B cell (primary cell): ENCODE measurements around the gene QRFP. TPM values are rescaled to one million over a fixed set of nuclear protein-coding genes. Genes with fewer than 3 reads are reported as not detected.

ENCODE experiments used
- ATAC-seq: fragments of 200-7000 bp; cut with Tn5 transposase; one replicate; pipeline ENCODE4 v1.10.0; 2021; ENCODE audit warnings: low read depth, mild to moderate bottlenecking, moderate number of reproducible peaks, moderate library complexity
- CTCF ChIA-PET: fragments of 350-600 bp; sonication (Branson Sonifier 250); formaldehyde crosslinking; loops from one replicate; lab custom pipeline; 2021; ENCODE audit warnings: antibody characterized with exemption, inconsistent platforms; lab: Charles Lee
- POLR2A ChIA-PET: fragments of 350-600 bp; sonication (Branson Sonifier 250); formaldehyde crosslinking; loops from one replicate; lab custom pipeline; 2021; ENCODE audit warnings: antibody characterized with exemption; lab: Charles Lee
- DNase-seq: peaks from one replicate; pipeline ENCODE4 v3.0.0; 2013
- H2AFZ ChIP-seq: 2 replicates; pipeline ENCODE4 v1.6.1; 2012; ENCODE audit warnings: mild to moderate bottlenecking, low read depth, low read length; ENCODE audit not compliant: insufficient read depth, poor library complexity, severe bottlenecking
- H3K27ac ChIP-seq, 2 donors: 1 replicate in 1 of 2; 2 replicates in 1 of 2; pipeline ENCODE4 v1.5.1; 2012 to 2013; ENCODE audit warnings: low read length in 2 of 2, mild to moderate bottlenecking in 2 of 2, moderate library complexity in 1 of 2
- H3K27me3 ChIP-seq, 4 experiments: fragments of 200-600 bp in 1 of 4; sonication (generic) in 1 of 4; replicated peaks in 1 of 4; 1 replicate in 2 of 4; 2 replicates in 2 of 4; pipeline versions ENCODE4 v1.6.1 to v1.7.0; 2013 to 2016; ENCODE audit warnings: low read length in 3 of 4, mild to moderate bottlenecking in 2 of 4, mixed read lengths in 1 of 4, moderate library complexity in 1 of 4; ENCODE audit not compliant: insufficient read depth in 4 of 4, control insufficient read depth in 3 of 4; ENCODE audit errors: control extremely low read depth in 1 of 4
- H3K36me3 ChIP-seq, 2 experiments: replicated peaks in 1 of 2; 1 replicate in 1 of 2; 2 replicates in 1 of 2; pipeline versions ENCODE4 v1.6.1 to v1.7.1; 2013; ENCODE audit warnings: low read length in 1 of 2; ENCODE audit not compliant: insufficient read depth in 2 of 2, control insufficient read depth in 1 of 2; ENCODE audit errors: control extremely low read depth in 1 of 2, extremely low read depth in 1 of 2
- H3K4me1 ChIP-seq, 2 donors: fragments of 200-600 bp in 1 of 2; sonication (generic) in 1 of 2; 1 replicate in 1 of 2; 2 replicates in 1 of 2; pipeline versions ENCODE4 v1.5.1 to v1.6.1; 2013 to 2017; ENCODE audit warnings: low read length in 2 of 2; ENCODE audit not compliant: control insufficient read depth in 2 of 2, insufficient read depth in 2 of 2
- H3K4me2 ChIP-seq: replicated peaks from 2 replicates; pipeline ENCODE3; 2012; ENCODE audit warnings: mild to moderate bottlenecking, low read depth, low read length; ENCODE audit not compliant: poor library complexity, severe bottlenecking
- H3K4me3 ChIP-seq, 5 experiments: fragments of 200-600 bp in 1 of 5; sonication (generic) in 1 of 5; 1 replicate in 3 of 5; 2 replicates in 2 of 5; pipeline versions ENCODE4 v1.5.1 to v1.7.0; 2011 to 2016; ENCODE audit warnings: low read length in 4 of 5, mild to moderate bottlenecking in 4 of 5, low read depth in 2 of 5, control low read depth in 1 of 5, moderate library complexity in 1 of 5; ENCODE audit not compliant: insufficient read depth in 1 of 5; ENCODE audit errors: control extremely low read depth in 1 of 5, extremely low read depth in 1 of 5
- H3K79me2 ChIP-seq: fragments of 200-600 bp; sonication (generic); one replicate; pipeline ENCODE4 v1.6.0; 2016; ENCODE audit warnings: low read length; ENCODE audit not compliant: control insufficient read depth, insufficient read depth
- H3K9ac ChIP-seq: fragments of 200-600 bp; sonication (generic); 2 replicates; pipeline ENCODE4 v1.6.1; 2017; ENCODE audit warnings: mild to moderate bottlenecking, low read length, moderate library complexity
- H3K9me3 ChIP-seq, 3 donors: one replicate each; pipeline versions ENCODE4 v1.6.1 to v1.7.1; 2013; ENCODE audit warnings: low read length in 2 of 3; ENCODE audit not compliant: control insufficient read depth in 2 of 3, insufficient read depth in 1 of 3; ENCODE audit errors: control extremely low read depth in 1 of 3
- H4K20me1 ChIP-seq: 2 replicates; pipeline ENCODE4 v1.6.0; 2012; ENCODE audit warnings: mild to moderate bottlenecking, low read length; ENCODE audit not compliant: insufficient read depth, control insufficient read depth, poor library complexity, severe bottlenecking
- H3K27ac Mint-ChIP-seq: one replicate; pipeline ENCODE4 v1.8.0; 2021; ENCODE audit warnings: mixed read lengths
- H3K27me3 Mint-ChIP-seq: one replicate; pipeline ENCODE4 v1.8.0; 2021; ENCODE audit warnings: mixed read lengths
- H3K4me1 Mint-ChIP-seq: one replicate; pipeline ENCODE4 v1.8.0; 2021; ENCODE audit warnings: mixed read lengths
- H3K4me3 Mint-ChIP-seq: one replicate; pipeline ENCODE4 v1.8.0; 2021; ENCODE audit warnings: mixed read lengths
- H3K9me3 Mint-ChIP-seq: one replicate; pipeline ENCODE4 v1.8.0; 2022; ENCODE audit warnings: mixed read lengths; ENCODE audit not compliant: insufficient read depth
- CTCF ChIP-seq: fragments of 200-600 bp; IDR thresholded peaks from one replicate; pipeline ENCODE4 v1.8.0; 2022; ENCODE audit warnings: antibody characterized with exemption, mild to moderate bottlenecking
- EZH2 ChIP-seq: IDR thresholded peaks from 2 replicates; pipeline ENCODE4 v1.6.1; 2012; ENCODE audit warnings: borderline replicate concordance, low read depth, mild to moderate bottlenecking, moderate library complexity, low read length; ENCODE audit not compliant: insufficient read depth, poor library complexity, severe bottlenecking
- WGBS: methylation state at CpG from one replicate; pipeline ENCODE4 v1.1.5; 2013; ENCODE audit warnings: missing lambda C conversion rate; ENCODE audit not compliant: insufficient coverage; 5-methylcytosine and 5-hydroxymethylcytosine counted together
- intact Hi-C: fragments of 100-400 bp; cut with micrococcal nuclease; formaldehyde crosslinking; loops from one replicate; pipeline ENCODE4 v1.10.0; 2022
- polyA plus RNA-seq: library from polyadenylated mRNA; depleted of rRNA; stranded (reverse); fragments of >200 nt; gene quantifications from 2 replicates; pipeline ENCODE4 v1.2.3, GENCODE V29; 2012
- total RNA-seq, 2 donors: library from RNA; stranded (reverse); fragments of 120-200 nt in 1 of 2; gene quantifications; 1 replicate in 1 of 2; 2 replicates in 1 of 2; pipeline versions ENCODE4 v1.2.3 to v1.2.4, GENCODE V29; 2013 to 2022

Gene QRFP
- total and polyA plus RNA-seq, 2 donors (not counting 1 experiment from before 2014, with no cell fraction given): 0.07 TPM; not detected in 1

- Mint-ChIP-seq H3K4me1 (no peaks in the 10 kb centered on the region), H3K27me3 (no peaks in the 10 kb centered on the region), H3K27ac (no peak overlapping the region), H3K9me3 (no peaks in the 10 kb centered on the region), H3K4me3 (no peak overlapping the region)
- H3K27ac ChIP-seq: no peak overlapping the region
- ChIA-PET CTCF (interaction anchor here (1.1 to 8.3 kb wide), 5 partner anchors 9 to 185 kb away, joined by 3 to 142 read pairs (median 10); no protein-coding TSS in a partner anchor), POLR2A (no interaction called here)
- no peaks in the 10 kb centered on the region for H3K9me3 ChIP-seq
- WGBS: 100% methylated on average over 6 of the region's 8 CpGs
- H3K36me3 ChIP-seq: peaks cover 0 to 8% of the 10 kb centered on the region in 2 experiments
- no peaks in the 10 kb centered on the region for H3K79me2 ChIP-seq
- H4K20me1 ChIP-seq: no peaks in the 10 kb centered on the region
- H3K4me3 ChIP-seq: no peak overlapping the region
- TF ChIP-seq EZH2 (no peak), CTCF (no peak)
- ATAC-seq (no peak), DNase-seq (no peak)
- no peak overlapping the region for H3K9ac ChIP-seq
- intact Hi-C loops: no loop called here
- H3K4me2 ChIP-seq: no peak overlapping the region
- no peaks in the 10 kb centered on the region for H3K4me1 ChIP-seq
- H3K27me3 ChIP-seq: no peaks in the 10 kb centered on the region
- no peak overlapping the region for H2AFZ ChIP-seq
These were observed 34.4 kb downstream of the QRFP start for GRCh38 chr9:130862217-130862616.

GRCh38 chr9:130861372-130862180 lies 35.0 kb downstream of the QRFP start:
- no CpG with 5 or more reads among the region's 8 CpGs for WGBS

More at GRCh38 chr9:130861372-130862180, 35.0 kb downstream of the QRFP start:
- no peaks in the 10 kb centered on the region for H3K4me1 ChIP-seq
- H3K27me3 ChIP-seq: no peaks in the 10 kb centered on the region
- H3K4me1 Mint-ChIP-seq: no peaks in the 10 kb centered on the region
- H3K79me2 ChIP-seq: no peaks in the 10 kb centered on the region
- H3K4me2 ChIP-seq: no peak overlapping the region
- intact Hi-C loops: no loop called here
- no peak overlapping the region for H3K27ac ChIP-seq
- TF ChIP-seq CTCF (no peak), EZH2 (no peak)
- CTCF ChIA-PET: interaction anchor here (1.1 to 8.3 kb wide), 6 partner anchors 9 to 186 kb away, joined by 3 to 142 read pairs (median 7); no protein-coding TSS in a partner anchor
- H3K9ac ChIP-seq: no peak overlapping the region
- DNase-seq: no peak
- ATAC-seq: no peak
- H3K27ac Mint-ChIP-seq: no peak overlapping the region
- H3K9me3 Mint-ChIP-seq: no peaks in the 10 kb centered on the region
- H4K20me1 ChIP-seq: no peaks in the 10 kb centered on the region
- POLR2A ChIA-PET: no interaction called here
- H3K36me3 ChIP-seq: peaks cover 0 to 10% of the 10 kb centered on the region in 2 experiments
- H3K9me3 ChIP-seq: no peaks in the 10 kb centered on the region
- no peak overlapping the region for H3K4me3 Mint-ChIP-seq
- H3K4me3 ChIP-seq: no peak overlapping the region
- H2AFZ ChIP-seq: no peak overlapping the region
- H3K27me3 Mint-ChIP-seq: no peaks in the 10 kb centered on the region
